Aorta (tissue), 5 donors: ENCODE data around the gene ZFX. TPM values are rescaled to one million over a fixed set of nuclear protein-coding genes. Genes with fewer than 3 reads are reported as not detected.
"Not testable (repeated sequence)": the region's sequence is repeated elsewhere in the genome, so short reads cannot be mapped to it uniquely, and the experiment has no call there.

Source experiments
- ATAC-seq: fragments of 200-7000 bp; cut with Tn5 transposase; one replicate; pipeline ENCODE4 v1.9.1; 2022; ENCODE audit warnings: moderate library complexity; ENCODE audit not compliant: low FRiP score
- DNase-seq, 2 donors: peaks; one replicate each; pipeline ENCODE4 v3.0.0-alpha.2; 2020
- H3K27ac ChIP-seq, 2 donors: one replicate each; pipeline ENCODE4 v1.5.1; 2013; ENCODE audit warnings: low read length in 2 of 2, mild to moderate bottlenecking in 2 of 2, moderate library complexity in 2 of 2, control low read depth in 1 of 2, inconsistent platforms in 1 of 2, low read depth in 1 of 2
- H3K27me3 ChIP-seq, 2 donors: one replicate each; pipeline ENCODE4 v1.6.1; 2013; ENCODE audit warnings: control low read depth in 1 of 2, low read length in 1 of 2, mild to moderate bottlenecking in 1 of 2, moderate library complexity in 1 of 2; ENCODE audit not compliant: insufficient read depth in 2 of 2, control insufficient read depth in 1 of 2
- H3K36me3 ChIP-seq, 2 donors: one replicate each; pipeline ENCODE4 v1.6.1; 2013; ENCODE audit warnings: control low read depth in 1 of 2, low read length in 1 of 2, mild to moderate bottlenecking in 1 of 2; ENCODE audit not compliant: insufficient read depth in 2 of 2, control insufficient read depth in 1 of 2
- H3K4me1 ChIP-seq, 2 donors: one replicate each; pipeline ENCODE4 v1.6.1; 2013; ENCODE audit warnings: low read length in 2 of 2, control low read depth in 1 of 2, mild to moderate bottlenecking in 1 of 2, moderate library complexity in 1 of 2; ENCODE audit not compliant: insufficient read depth in 2 of 2, control insufficient read depth in 1 of 2
- H3K4me3 ChIP-seq, 2 donors: one replicate each; pipeline ENCODE4 v1.5.1; 2013; ENCODE audit warnings: low read length in 2 of 2, control low read depth in 1 of 2, mild to moderate bottlenecking in 1 of 2
- H3K9me3 ChIP-seq: one replicate; pipeline ENCODE4 v1.6.1; 2013; ENCODE audit warnings: mild to moderate bottlenecking, low read length; ENCODE audit not compliant: control insufficient read depth
- WGBS, 2 donors: extraction: QIAGEN DNeasy Blood & Tissue Kit; methylation state at CpG; one replicate each; pipeline ENCODE4 v1.1.7; 2013; 5-methylcytosine and 5-hydroxymethylcytosine counted together
- intact Hi-C, 2 donors: fragments of 100-400 bp; cut with DNase I; formaldehyde crosslinking; loops; one replicate each; pipeline versions ENCODE4 v1.14.2 to v1.15.0; 2022
- polyA plus RNA-seq, 2 donors: library from polyadenylated mRNA; stranded (reverse); fragments of 200-250 nt; gene quantifications; one replicate each; pipeline ENCODE4 v1.2.3, GENCODE V29; 2013
- total RNA-seq, 2 donors: library from RNA; stranded (reverse); fragmentation: NEBNext Ultra II Directional; extraction: Animal tissue kit (Norgen Biotek cat#: 25700); gene quantifications; one replicate each; pipeline ENCODE4 v1.2.1, GENCODE V29; 2021
- donor health status: healthy with polysubstance abuse.
- donor health status: Bipolar disorder and iron deficiency.
- donor health status: DM: no; HTN: no; CAD: no.
- donor health status: DM: no; HTN: no; CAD: no.
- donor health status: DM: yes; HTN: yes; CAD: no.

Gene ZFX
- total and polyA plus RNA-seq, 4 donors, result 7.1 to 76.3 (median 39.5) TPM

GRCh38 chrX:24133312-24133711 is 16.2 kb upstream of the ZFX start:
- WGBS, 2 donors, result 79 to 85% methylated on average over 5 of the region's 5 CpGs
- H3K9me3 ChIP-seq, result no peaks in the 10 kb centered on the region
- intact Hi-C loops, result no loop called here

DNA sequence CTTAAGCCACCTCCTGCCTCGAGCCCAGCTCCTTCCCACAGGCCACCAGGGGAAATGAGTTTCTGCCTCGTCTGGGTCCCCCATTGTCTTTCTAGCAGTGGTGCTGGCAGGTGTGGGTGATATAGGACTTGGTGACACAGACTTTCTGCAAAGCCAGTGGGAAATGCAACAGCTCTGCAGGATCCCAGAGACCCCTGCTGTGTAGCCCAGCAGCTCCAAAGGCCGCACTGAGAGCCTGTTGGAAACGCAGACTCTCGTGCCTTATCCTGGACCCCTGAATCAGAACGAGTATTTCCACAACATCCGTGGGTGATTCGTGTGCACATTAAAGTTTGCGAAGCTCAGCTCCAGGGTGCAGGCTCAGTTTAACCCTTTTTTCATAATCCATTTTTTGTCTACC is 13.8 kb upstream of the ZFX start:
- H3K4me1 ChIP-seq, DNase-seq, H3K27ac ChIP-seq, H3K9me3 ChIP-seq, H3K27me3 ChIP-seq, ATAC-seq, H3K4me3 ChIP-seq, H3K36me3 ChIP-seq, intact Hi-C loops: not testable (repeated sequence)
- whole genome bisulfite sequencing, 2 donors, result 51 to 63% methylated on average over 5 to 7 of the region's 9 CpGs

More at GRCh38 chrX:24133312-24133711, 16.2 kb upstream of the ZFX start:
- ATAC-seq (no peak), DNase-seq (no peak)
- no peak overlapping the region for H3K27ac ChIP-seq
- no peaks in the 10 kb centered on the region for H3K4me1 ChIP-seq
- no peaks in the 10 kb centered on the region for H3K27me3 ChIP-seq
- H3K36me3 ChIP-seq, result no peaks in the 10 kb centered on the region
- no peak overlapping the region for H3K4me3 ChIP-seq

DNA sequence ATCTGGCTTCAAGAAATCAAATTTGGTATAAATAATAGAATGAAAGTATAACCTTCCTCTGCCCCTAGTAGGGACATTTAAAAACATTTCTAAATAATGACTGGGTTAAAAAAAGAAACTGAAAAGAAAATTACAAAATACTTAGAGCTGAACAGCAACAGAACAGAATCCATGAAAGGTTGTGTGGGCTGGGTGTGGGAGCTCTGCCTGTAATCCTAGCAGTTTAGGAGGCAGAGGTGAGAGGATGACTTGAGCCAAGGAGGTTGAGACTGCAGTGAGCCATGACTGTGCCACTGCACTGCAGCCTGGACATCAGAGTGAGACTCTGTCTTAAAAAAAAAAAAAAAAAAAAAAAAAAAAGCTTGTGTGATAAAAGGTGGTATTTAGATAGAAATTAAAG is 12.3 kb upstream of the ZFX start:
- no peak overlapping the region for H3K4me3 ChIP-seq
- DNase-seq (no peak), ATAC-seq (no peak)
- H3K36me3 ChIP-seq, result no peaks in the 10 kb centered on the region
- no peaks in the 10 kb centered on the region for H3K27me3 ChIP-seq
- intact Hi-C loops, result no loop called here
- no peaks in the 10 kb centered on the region for H3K4me1 ChIP-seq
- H3K9me3 ChIP-seq, result no peaks in the 10 kb centered on the region
- no peak overlapping the region for H3K27ac ChIP-seq

DNA sequence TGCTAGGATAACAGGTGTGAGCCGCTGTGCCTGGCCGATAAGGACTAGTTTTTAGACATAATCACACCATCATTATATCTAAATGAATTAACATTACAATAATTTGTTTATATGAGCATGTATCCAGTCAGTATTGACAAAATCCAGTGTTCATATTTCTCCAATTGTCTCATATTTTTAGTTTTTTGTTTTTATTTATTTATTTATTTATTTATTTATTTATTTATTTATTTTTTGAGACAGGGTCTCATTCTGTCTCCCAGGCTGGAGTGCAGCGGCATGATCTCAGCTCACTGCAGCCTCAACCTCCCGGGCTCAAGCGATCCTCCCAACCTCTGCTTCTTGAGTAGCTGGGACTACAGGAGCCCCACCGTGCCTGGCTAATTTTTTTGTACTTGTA is 5.5 kb upstream of the ZFX start:
- ATAC-seq, DNase-seq, H3K36me3 ChIP-seq, H3K27ac ChIP-seq, H3K27me3 ChIP-seq, H3K9me3 ChIP-seq, intact Hi-C loops, H3K4me1 ChIP-seq, H3K4me3 ChIP-seq: not testable (repeated sequence)
- 97 to 98% methylated on average over 6 of the region's 6 CpGs for WGBS, 2 donors

- Histone ChIP-seq H3K27me3 (no peaks in the 10 kb centered on the region), H3K4me3 (no peak overlapping the region), H3K4me1 (no peaks in the 10 kb centered on the region), H3K27ac (no peak overlapping the region), H3K9me3 (no peaks in the 10 kb centered on the region), H3K36me3 (no peaks in the 10 kb centered on the region)
- DNase-seq (no peak), ATAC-seq (no peak)
- intact Hi-C loops, result no loop called here
- 94 to 96% methylated on average over 6 of the region's 6 CpGs for WGBS, 2 donors
Measured at GRCh38 chrX:24144528-24144927, 5.0 kb upstream of the ZFX start.

DNA sequence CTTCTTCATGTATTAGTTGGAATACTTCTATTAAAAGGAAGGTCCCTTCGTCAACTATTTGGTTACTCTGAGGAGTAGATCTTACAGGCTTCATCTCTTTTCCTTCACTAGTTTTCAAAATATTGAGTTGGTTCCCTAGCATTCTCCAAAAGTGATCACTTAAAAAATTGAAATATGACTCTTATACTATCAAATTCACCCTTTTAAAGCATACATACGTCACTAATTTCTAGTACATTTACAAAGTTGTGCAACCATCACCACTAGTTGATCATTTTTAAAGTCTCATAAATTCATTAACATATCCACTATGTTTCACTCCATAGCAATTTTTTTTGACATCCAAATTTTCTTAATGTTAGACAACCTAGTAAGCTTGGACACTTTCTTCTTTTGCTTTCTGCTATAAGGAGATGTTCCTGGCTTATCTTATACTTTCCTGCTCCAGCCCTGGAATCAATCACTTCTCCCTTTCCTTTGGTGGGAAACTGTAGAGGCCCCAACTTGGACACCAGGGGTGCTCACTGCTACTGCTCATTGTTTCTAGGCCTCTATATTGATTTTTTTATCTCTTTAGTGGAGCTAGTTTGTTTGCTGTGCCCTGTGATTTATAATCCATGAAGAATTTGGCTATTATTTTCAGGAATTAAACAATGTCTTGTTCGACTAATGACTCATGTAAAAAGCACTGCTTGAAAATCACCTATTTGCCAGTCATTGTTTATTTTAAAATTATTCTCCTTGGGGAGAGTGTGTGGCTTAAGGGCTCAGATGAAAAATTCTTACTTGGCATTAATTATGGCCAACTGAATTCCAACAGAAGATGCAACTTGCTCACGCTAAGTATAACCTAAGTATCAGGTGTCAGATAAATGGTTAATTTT is 4.0 kb upstream of the ZFX start:
- intact Hi-C loops, result no loop called here
- Histone ChIP-seq H3K4me3 (no peak overlapping the region), H3K36me3 (no peaks in the 10 kb centered on the region), H3K27ac (no peak overlapping the region), H3K4me1 (no peaks in the 10 kb centered on the region), H3K27me3 (no peaks in the 10 kb centered on the region), H3K9me3 (no peaks in the 10 kb centered on the region)
- WGBS, 2 donors, result 56 to 63% methylated on average over 4 of the region's 4 CpGs
- ATAC-seq, result no peak
- DNase-seq, result no peak

- Histone ChIP-seq H3K9me3 (no peaks in the 10 kb centered on the region), H3K36me3 (no peaks in the 10 kb centered on the region), H3K4me1 (no peaks in the 10 kb centered on the region), H3K4me3 (no peak overlapping the region), H3K27me3 (no peaks in the 10 kb centered on the region), H3K27ac (no peak overlapping the region)
- ATAC-seq (no peak), DNase-seq (no peak)
- WGBS, 2 donors, result 1 to 15% methylated on average over 6 of the region's 6 CpGs
- intact Hi-C loops, result no loop called here
Measured at GRCh38 chrX:24146283-24146949, 3.1 kb upstream of the ZFX start.

DNA sequence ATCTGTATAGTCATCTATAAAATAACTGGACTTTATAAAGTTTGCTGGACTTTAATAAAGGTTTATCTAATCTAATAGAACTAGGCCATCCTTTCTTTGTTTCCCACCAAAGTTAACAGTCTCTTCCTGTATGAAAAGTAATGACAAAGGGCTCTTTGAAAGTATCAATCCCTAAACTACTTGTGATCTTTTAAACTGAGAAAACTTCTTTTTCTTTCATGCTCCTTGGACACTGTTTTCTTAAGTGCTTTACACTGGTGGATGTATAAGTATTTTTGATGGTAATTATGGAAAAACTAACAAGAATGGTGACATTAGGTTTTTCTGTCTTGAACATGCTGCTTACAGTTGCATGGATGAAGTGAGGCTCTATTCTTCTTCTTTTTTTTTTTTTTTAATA is 2.4 kb upstream of the ZFX start:
- DNase-seq (no peak), ATAC-seq (no peak)
- no peaks in the 10 kb centered on the region for H3K27me3 ChIP-seq
- H3K27ac ChIP-seq, result peak overlapping the region in 1 of 2 donors; percentile 26
- H3K4me1 ChIP-seq, result no peaks in the 10 kb centered on the region
- H3K9me3 ChIP-seq, result no peaks in the 10 kb centered on the region
- H3K36me3 ChIP-seq, result no peaks in the 10 kb centered on the region
- no peak overlapping the region for H3K4me3 ChIP-seq
- intact Hi-C loops, result no loop called here

- Histone ChIP-seq H3K9me3 (no peaks in the 10 kb centered on the region), H3K27ac (peak overlapping the region in 1 of 2 donors; percentile 100), H3K4me1 (no peaks in the 10 kb centered on the region), H3K36me3 (no peaks in the 10 kb centered on the region), H3K27me3 (no peaks in the 10 kb centered on the region), H3K4me3 (no peak overlapping the region)
- WGBS, 2 donors, result 1 to 2% methylated on average over 3 of the region's 3 CpGs
- intact Hi-C loops, result no loop called here
- DNase-seq (no peak), ATAC-seq (no peak)
Measured at GRCh38 chrX:24148121-24148520, 1.4 kb upstream of the ZFX start.
